Measurements from ENCODE around the gene RASA4B.

DNA sequence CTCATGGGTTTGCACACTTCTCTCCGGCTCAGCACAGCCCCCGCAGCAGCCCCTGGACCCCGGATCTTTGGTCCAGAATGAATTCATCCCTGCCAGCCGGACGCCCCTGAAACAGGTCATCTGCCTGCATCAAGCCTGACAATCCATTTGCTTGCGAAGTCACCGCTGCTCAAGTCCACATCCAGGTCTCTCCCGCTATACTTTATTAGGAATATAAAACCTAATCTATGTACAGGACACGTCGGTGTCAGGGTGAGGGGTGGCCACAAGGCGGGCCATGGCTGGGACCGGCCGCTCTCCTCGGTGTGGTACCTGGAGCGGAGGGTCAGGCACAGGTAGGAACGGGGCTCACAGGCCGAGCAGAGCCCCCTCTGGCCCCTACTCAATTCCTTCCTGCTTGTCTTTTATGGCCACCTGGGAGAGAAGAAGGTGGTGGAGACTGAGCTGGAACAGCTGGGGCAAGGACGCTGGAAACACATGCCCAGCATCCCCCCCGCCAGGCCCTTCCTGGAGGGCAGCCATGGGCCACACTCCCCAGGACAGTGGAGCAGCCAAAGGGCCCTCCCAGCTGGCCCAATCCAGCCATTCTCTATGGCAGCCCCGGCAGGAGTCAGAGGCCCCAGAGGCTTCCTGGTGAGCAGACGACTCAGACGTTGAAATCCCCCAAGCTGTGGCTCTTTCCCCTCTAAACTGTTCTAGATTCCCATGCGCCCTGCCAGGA is 44.1 kb downstream of the RASA4B start:
- TF ChIP-seq, protein P1, sequence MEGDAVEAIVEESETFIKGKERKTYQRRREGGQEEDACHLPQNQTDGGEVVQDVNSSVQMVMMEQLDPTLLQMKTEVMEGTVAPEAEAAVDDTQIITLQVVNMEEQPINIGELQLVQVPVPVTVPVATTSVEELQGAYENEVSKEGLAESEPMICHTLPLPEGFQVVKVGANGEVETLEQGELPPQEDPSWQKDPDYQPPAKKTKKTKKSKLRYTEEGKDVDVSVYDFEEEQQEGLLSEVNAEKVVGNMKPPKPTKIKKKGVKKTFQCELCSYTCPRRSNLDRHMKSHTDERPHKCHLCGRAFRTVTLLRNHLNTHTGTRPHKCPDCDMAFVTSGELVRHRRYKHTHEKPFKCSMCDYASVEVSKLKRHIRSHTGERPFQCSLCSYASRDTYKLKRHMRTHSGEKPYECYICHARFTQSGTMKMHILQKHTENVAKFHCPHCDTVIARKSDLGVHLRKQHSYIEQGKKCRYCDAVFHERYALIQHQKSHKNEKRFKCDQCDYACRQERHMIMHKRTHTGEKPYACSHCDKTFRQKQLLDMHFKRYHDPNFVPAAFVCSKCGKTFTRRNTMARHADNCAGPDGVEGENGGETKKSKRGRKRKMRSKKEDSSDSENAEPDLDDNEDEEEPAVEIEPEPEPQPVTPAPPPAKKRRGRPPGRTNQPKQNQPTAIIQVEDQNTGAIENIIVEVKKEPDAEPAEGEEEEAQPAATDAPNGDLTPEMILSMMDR (IDR thresholded peaks at IDR 0.05; ENCODE audit: low read depth, low read length) = no peak
- TF ChIP-seq MYC (IDR thresholded peaks at IDR 0.05; ENCODE audit: low read depth, low read length) (no peak), POLR2A (IDR thresholded peaks at IDR 0.05; ENCODE audit: extremely low read depth, insufficient read length) (no peak)
- TF ChIP-seq, protein P2, sequence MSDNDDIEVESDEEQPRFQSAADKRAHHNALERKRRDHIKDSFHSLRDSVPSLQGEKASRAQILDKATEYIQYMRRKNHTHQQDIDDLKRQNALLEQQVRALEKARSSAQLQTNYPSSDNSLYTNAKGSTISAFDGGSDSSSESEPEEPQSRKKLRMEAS (IDR thresholded peaks at IDR 0.05; ENCODE audit: low read depth, low read length) = no peak

All from NB4 (cell line).